Left colon (tissue), 2 donors: Measurements from ENCODE around the gene ESX1. TPM values are rescaled to one million over a fixed set of nuclear protein-coding genes. Genes with fewer than 3 reads are reported as not detected.

Source experiments
- total RNA-seq, 2 donors: library from RNA; stranded (reverse); fragmentation: NEBNext Ultra II Directional; extraction: Animal tissue kit (Norgen Biotek cat#: 25700); gene quantifications; one replicate each; pipeline ENCODE4 v1.2.1, GENCODE V29; 2021
- donor health status: DM: no; HTN: no; CAD: no.
- donor health status: DM: yes; HTN: yes; CAD: no.

ESX1 gene
- total RNA-seq, 2 donors from 2014 or later: not detected

Other genes starting within 250 kb of the ESX1 start
- not detected for gene H2BW1, start 241.2 kb downstream of the ESX1 start, total RNA-seq
- gene H2BW2, start 215.0 kb downstream of the ESX1 start, total RNA-seq: not detected
- 1 to 10 TPM in 1 of 2 donors, under 1 TPM in 1; 0.37 to 1.1 TPM for gene TMSB15C, start 178.7 kb downstream of the ESX1 start, total RNA-seq
- gene ZCCHC18, start 142.4 kb downstream of the ESX1 start, total RNA-seq: under 1 TPM; 0.14 to 0.24 TPM
- gene SLC25A53, start 97.9 kb downstream of the ESX1 start, total RNA-seq: 1 to 10 TPM; 6.1 to 7.7 TPM
- 10 to 100 TPM; 26.0 to 26.1 TPM for gene FAM199X, start 88.5 kb downstream of the ESX1 start, total RNA-seq